Activated naive CD4-positive, alpha-beta T cell treated with anti-CD3 and anti-CD28 coated beads, Interleukin-2, amount 10 ng/mL, durations not matched to agents 7 days and 5 days (primary cell): ENCODE data around the gene UQCRH.
"Not testable (repeated sequence)": the region's sequence is repeated elsewhere in the genome, so short reads cannot be mapped to it uniquely, and the experiment has no call there.

Source experiments
- CTCF ChIA-PET: fragments of 350-600 bp; sonication (Branson Sonifier 250); formaldehyde crosslinking; loops from one replicate; lab custom pipeline; 2021; ENCODE audit warnings: antibody characterized with exemption; lab: Charles Lee
- DNase-seq: peaks from one replicate; pipeline ENCODE4 v3.0.0-alpha.2; 2020
- H3K27ac Mint-ChIP-seq: one replicate; pipeline ENCODE4 v1.8.0; 2021; ENCODE audit warnings: mild to moderate bottlenecking, moderate library complexity, mixed read lengths
- H3K27me3 Mint-ChIP-seq: one replicate; pipeline ENCODE4 v1.8.0; 2021; ENCODE audit warnings: mild to moderate bottlenecking, mixed read lengths
- H3K36me3 Mint-ChIP-seq: one replicate; pipeline ENCODE4 v1.8.0; 2021; ENCODE audit warnings: mixed read lengths
- H3K4me1 Mint-ChIP-seq: one replicate; pipeline ENCODE4 v1.8.0; 2021; ENCODE audit warnings: mixed read lengths
- H3K4me3 Mint-ChIP-seq: one replicate; pipeline ENCODE4 v1.8.0; 2021; ENCODE audit warnings: mild to moderate bottlenecking, moderate library complexity, mixed read lengths
- H3K9me3 Mint-ChIP-seq: one replicate; pipeline ENCODE4 v1.8.0; 2021; ENCODE audit warnings: mixed read lengths

The UQCRH gene

DNA sequence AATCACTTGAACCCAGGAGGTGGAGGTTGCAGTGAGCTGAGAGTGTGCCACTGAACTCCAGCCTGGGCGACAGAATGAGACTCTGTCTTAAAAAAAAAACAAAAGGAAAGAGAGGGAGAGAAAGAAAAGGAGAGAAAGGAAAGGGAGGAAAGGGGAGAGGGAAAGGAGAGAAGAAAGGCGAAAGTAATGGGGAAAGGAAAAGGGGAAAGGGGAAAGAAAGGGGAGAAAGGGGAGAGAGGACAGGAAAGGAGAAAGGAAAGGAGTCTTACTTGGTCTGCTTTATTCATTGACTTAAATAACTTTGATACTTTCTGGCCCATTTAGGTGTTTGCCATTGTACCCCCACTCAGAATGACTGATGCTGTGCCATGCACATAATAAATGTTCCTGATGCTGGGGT, 48.9 kb downstream of the UQCRH start:
- CTCF ChIA-PET, result interaction anchor here (0.8 to 1.4 kb wide), 2 partner anchors 19 to 24 kb away, joined by 3 read pairs; no protein-coding TSS in a partner anchor
- Mint-ChIP-seq H3K36me3 (peaks cover 43% of the 10 kb centered on the region), H3K4me1 (peaks cover 8% of the 10 kb centered on the region), H3K27me3 (no peaks in the 10 kb centered on the region), H3K9me3 (no peaks in the 10 kb centered on the region), H3K27ac (no peak overlapping the region), H3K4me3 (no peak overlapping the region)
- no peak for DNase-seq

DNA sequence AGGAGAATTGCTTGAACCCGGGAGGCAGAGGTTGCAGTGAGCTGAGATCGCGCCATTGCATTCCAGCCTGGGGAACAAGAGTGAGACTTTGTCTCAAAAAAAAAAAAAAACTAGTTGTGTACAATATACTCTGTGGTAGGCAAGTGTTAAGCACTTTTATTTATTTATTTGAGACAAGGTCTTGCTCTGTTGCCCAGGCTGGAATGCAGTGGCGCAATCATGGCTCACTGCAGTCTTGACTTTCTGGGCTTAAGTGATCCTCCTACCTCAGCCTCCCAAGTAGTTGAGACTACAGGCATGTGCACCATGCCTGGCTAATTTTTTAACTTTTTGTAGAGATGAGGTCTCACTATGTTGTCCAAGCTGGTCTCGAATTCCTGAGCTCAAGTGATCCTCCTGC, 52.4 kb downstream of the UQCRH start:
- not testable (repeated sequence) for DNase-seq, H3K9me3 Mint-ChIP-seq, H3K4me1 Mint-ChIP-seq, H3K4me3 Mint-ChIP-seq, H3K27me3 Mint-ChIP-seq, H3K27ac Mint-ChIP-seq
- CTCF ChIA-PET, result interaction anchor here (0.9 kb wide), 1 partner anchor 53 kb away, joined by 5 read pairs; the partner anchor contains the start of genes LRRC41 and UQCRH
- peaks cover 34% of the 10 kb centered on the region for H3K36me3 Mint-ChIP-seq

- no peak overlapping the region for H3K27ac Mint-ChIP-seq
- H3K4me3 Mint-ChIP-seq, result no peak overlapping the region
- H3K36me3 Mint-ChIP-seq, result peaks cover 31% of the 10 kb centered on the region
- no peaks in the 10 kb centered on the region for H3K9me3 Mint-ChIP-seq
- DNase-seq, result no peak
- CTCF ChIA-PET, result no interaction called here
- H3K4me1 Mint-ChIP-seq, result no peaks in the 10 kb centered on the region
- no peaks in the 10 kb centered on the region for H3K27me3 Mint-ChIP-seq
Measured at GRCh38 chr1:46362158-46362557, 58.7 kb downstream of the UQCRH start.

- no peak for DNase-seq
- Mint-ChIP-seq H3K4me1 (no peaks in the 10 kb centered on the region), H3K36me3 (peaks cover 31% of the 10 kb centered on the region), H3K27ac (no peak overlapping the region), H3K4me3 (no peak overlapping the region), H3K9me3 (no peaks in the 10 kb centered on the region), H3K27me3 (no peaks in the 10 kb centered on the region)
- CTCF ChIA-PET, result no interaction called here
Measured at GRCh38 chr1:46363121-46363520, 59.6 kb downstream of the UQCRH start.

DNA sequence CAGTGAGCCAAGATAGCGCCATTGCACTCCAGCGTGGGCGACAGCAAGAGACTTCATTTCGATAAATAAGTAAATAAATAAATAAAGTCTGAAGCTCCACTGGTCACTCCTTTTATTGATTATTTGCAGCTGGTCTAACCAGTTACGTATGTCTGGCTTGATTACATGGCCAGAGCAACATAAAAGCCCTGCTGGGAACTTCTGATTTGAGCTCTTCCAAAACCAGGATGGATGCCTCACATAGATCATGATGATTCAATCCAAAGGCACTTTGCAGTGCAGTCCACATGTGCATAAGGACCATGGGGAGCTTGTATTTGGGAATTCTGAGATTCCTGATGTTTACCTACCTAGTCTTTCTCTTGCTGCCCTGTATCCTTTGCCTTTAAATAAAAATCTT, 61.1 kb downstream of the UQCRH start:
- H3K4me3 Mint-ChIP-seq, result no peak overlapping the region
- H3K4me1 Mint-ChIP-seq, result no peaks in the 10 kb centered on the region
- CTCF ChIA-PET, result no interaction called here
- peaks cover 33% of the 10 kb centered on the region for H3K36me3 Mint-ChIP-seq
- H3K27ac Mint-ChIP-seq, result no peak overlapping the region
- no peaks in the 10 kb centered on the region for H3K9me3 Mint-ChIP-seq
- no peak for DNase-seq
- no peaks in the 10 kb centered on the region for H3K27me3 Mint-ChIP-seq

DNA sequence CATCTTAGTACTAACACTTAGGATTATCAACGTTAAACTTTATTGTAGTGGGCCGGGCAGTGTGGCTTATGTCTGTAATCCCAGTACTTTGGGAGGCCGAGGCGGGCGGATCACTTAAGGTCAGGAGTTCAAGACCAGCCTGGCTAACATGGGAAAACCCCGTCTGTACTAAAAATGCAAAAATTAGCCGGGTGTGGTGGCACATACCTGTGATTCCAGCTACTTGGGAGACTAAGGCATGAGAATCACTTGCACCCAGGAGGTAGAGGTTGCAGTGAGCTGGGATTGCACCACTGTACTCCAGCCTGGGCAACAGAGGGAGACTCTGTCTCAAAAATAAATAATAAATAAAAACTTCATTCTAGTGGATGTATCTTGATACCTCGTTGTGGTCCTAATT, 62.3 kb downstream of the UQCRH start:
- CTCF ChIA-PET, H3K27ac Mint-ChIP-seq, DNase-seq, H3K9me3 Mint-ChIP-seq, H3K27me3 Mint-ChIP-seq, H3K4me3 Mint-ChIP-seq, H3K4me1 Mint-ChIP-seq: not testable (repeated sequence)
- peaks cover 30% of the 10 kb centered on the region for H3K36me3 Mint-ChIP-seq
